ENCODE measurements around the gene NF2. TPM values are rescaled to one million over a fixed set of nuclear protein-coding genes. Genes with fewer than 3 reads are reported as not detected.

Gene NF2
- total RNA-seq, 8 experiments from 2014 or later: 20.3 to 51.2 (median 34.8) TPM

GRCh38 chr22:29702931-29703501 is 99.6 kb downstream of the NF2 start:
- Histone ChIP-seq H3K27ac (no peak overlapping the region), H3K4me1 (replicated peaks in 1 of 2) (peaks cover 76 to 82% of the 10 kb centered on the region in 2 donors), H3K4me3 (no peak overlapping the region)
- in situ Hi-C loops (cut with MboI; ENCODE audit: low pct_unique_long_range_greater_than_20kb in 2 of 9, low sequenced_read_pairs in 9 of 9, unreplicated experiment in 9 of 9): no loop called here
- no peak for ATAC-seq (replicated peaks in 6 of 8)
- WGBS, 10 experiments: 0 to 90% (median 47%) methylated on average over 1 to 7 of the region's 19 CpGs; no CpG with 5 or more reads in 2 of the 10 experiments

- Histone ChIP-seq H3K4me1 (replicated peaks in 1 of 2) (peaks cover 69 to 76% of the 10 kb centered on the region in 2 donors), H3K27ac (peak overlapping the region in 1 of 2 donors; percentile 26), H3K4me3 (no peak overlapping the region)
- ATAC-seq (replicated peaks in 6 of 8): peak in 2 of 8 experiments; percentile 19 to 45
- 17 to 100% (median 46%) methylated on average over 1 to 2 of the region's 7 CpGs; no CpG with 5 or more reads in 7 of the 10 experiments for WGBS, 10 experiments
- in situ Hi-C loops (cut with MboI; ENCODE audit: low pct_unique_long_range_greater_than_20kb in 2 of 9, low sequenced_read_pairs in 9 of 9, unreplicated experiment in 9 of 9): no loop called here
These were observed 100.2 kb downstream of the NF2 start for GRCh38 chr22:29703569-29704195.

- WGBS, 10 experiments: 19 to 80% (median 33%) methylated on average over 1 to 8 of the region's 14 CpGs; no CpG with 5 or more reads in 7 of the 10 experiments
- peaks cover 68 to 72% of the 10 kb centered on the region in 2 donors for H3K4me1 ChIP-seq (replicated peaks in 1 of 2)
- H3K27ac ChIP-seq: peak overlapping the region; percentile 47 to 81
- in situ Hi-C loops (cut with MboI; ENCODE audit: low pct_unique_long_range_greater_than_20kb in 2 of 9, low sequenced_read_pairs in 9 of 9, unreplicated experiment in 9 of 9): no loop called here
- peak in 7 of 8 experiments; percentile 12 to 63 (median 31) for ATAC-seq (replicated peaks in 6 of 8)
- H3K4me3 ChIP-seq: no peak overlapping the region
These were observed 101.3 kb downstream of the NF2 start for GRCh38 chr22:29704528-29705285.

DNA sequence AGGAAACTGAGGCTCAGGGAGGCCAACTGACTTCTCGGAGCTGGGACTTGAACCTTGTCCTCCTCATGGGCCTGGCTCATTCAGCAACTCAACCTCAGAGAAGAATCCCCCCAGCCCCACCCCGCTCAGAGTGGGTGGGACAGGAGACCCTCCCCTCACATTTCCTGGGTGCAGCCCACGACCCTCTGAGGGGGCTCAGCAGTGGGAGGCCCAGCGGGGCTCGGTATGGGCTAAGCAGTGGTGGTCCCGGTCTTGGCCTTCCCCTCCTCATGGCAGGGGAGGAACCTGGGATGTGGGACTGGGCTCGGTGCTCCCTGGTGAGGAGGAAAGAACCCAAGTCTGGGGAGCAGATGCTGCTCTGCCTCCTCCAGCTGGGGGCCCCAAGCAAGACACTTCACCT is 102.2 kb downstream of the NF2 start:
- peak overlapping the region; percentile 52 to 81 for H3K27ac ChIP-seq

DNA sequence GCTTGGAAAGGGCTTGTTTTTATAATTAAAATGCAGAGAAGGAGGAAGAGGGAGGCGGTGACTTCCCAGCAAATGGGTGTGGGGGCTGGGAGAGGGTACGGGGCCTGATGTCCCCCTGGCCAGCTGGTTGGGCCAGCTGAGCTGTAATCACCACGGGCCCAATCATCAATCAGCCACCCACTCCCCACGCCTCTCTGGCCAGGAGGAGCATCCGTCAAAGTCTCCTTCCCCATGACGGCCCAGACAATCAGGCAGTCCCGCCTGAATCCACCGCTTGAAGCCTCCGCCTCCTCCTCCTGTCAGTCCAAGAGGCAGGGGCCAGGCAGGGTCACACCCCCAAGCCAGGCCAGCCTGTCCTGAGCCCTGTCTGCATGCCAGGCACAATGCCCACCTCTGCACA is 103.1 kb downstream of the NF2 start:
- peak overlapping the region; percentile 78 to 81 for H3K27ac ChIP-seq
- WGBS, 10 experiments: no CpG with 5 or more reads among the region's 9 CpGs
- in situ Hi-C loops (cut with MboI; ENCODE audit: low pct_unique_long_range_greater_than_20kb in 2 of 9, low sequenced_read_pairs in 9 of 9, unreplicated experiment in 9 of 9): no loop called here
- ATAC-seq (replicated peaks in 6 of 8): peak in 7 of 8 experiments; percentile 36 to 82 (median 76)
- peaks cover 59 to 64% of the 10 kb centered on the region in 2 donors for H3K4me1 ChIP-seq (replicated peaks in 1 of 2)
- no peak overlapping the region for H3K4me3 ChIP-seq

More for the DNA sequence above, 102.2 kb downstream of the NF2 start:
- WGBS, 10 experiments: 82% methylated on average over 4 of the region's 7 CpGs; no CpG with 5 or more reads in 9 of the 10 experiments
- in situ Hi-C loops (cut with MboI; ENCODE audit: low pct_unique_long_range_greater_than_20kb in 2 of 9, low sequenced_read_pairs in 9 of 9, unreplicated experiment in 9 of 9): no loop called here
- Histone ChIP-seq H3K4me1 (replicated peaks in 1 of 2) (peaks cover 63 to 66% of the 10 kb centered on the region in 2 donors), H3K4me3 (no peak overlapping the region)
- ATAC-seq (replicated peaks in 6 of 8): no peak

- Histone ChIP-seq H3K4me1 (replicated peaks in 1 of 2) (peaks cover 54 to 59% of the 10 kb centered on the region in 2 donors), H3K4me3 (no peak overlapping the region), H3K27ac (peak overlapping the region; percentile 73 to 78)
- WGBS, 10 experiments: 0 to 40% (median 5%) methylated on average over 3 to 13 of the region's 18 CpGs; no CpG with 5 or more reads in 7 of the 10 experiments
- ATAC-seq (replicated peaks in 6 of 8): peak in 5 of 8 experiments; percentile 51 to 79 (median 77)
- in situ Hi-C loops (cut with MboI; ENCODE audit: low pct_unique_long_range_greater_than_20kb in 2 of 9, low sequenced_read_pairs in 9 of 9, unreplicated experiment in 9 of 9): no loop called here
These were observed 103.6 kb downstream of the NF2 start for GRCh38 chr22:29707010-29707409.

GRCh38 chr22:29707471-29707870 is 104.0 kb downstream of the NF2 start:
- Histone ChIP-seq H3K4me1 (replicated peaks in 1 of 2) (peaks cover 51 to 54% of the 10 kb centered on the region in 2 donors), H3K4me3 (no peak overlapping the region), H3K27ac (peak overlapping the region in 1 of 2 donors; percentile 1)
- in situ Hi-C loops (cut with MboI; ENCODE audit: low pct_unique_long_range_greater_than_20kb in 2 of 9, low sequenced_read_pairs in 9 of 9, unreplicated experiment in 9 of 9): no loop called here
- 40 to 100% (median 80%) methylated on average over 1 to 4 of the region's 5 CpGs; no CpG with 5 or more reads in 4 of the 10 experiments for WGBS, 10 experiments
- no peak for ATAC-seq (replicated peaks in 6 of 8)

GRCh38 chr22:29710193-29710592 is 106.8 kb downstream of the NF2 start:
- H3K4me3 ChIP-seq: no peak overlapping the region
- 0 to 78% (median 30%) methylated on average over 1 to 10 of the region's 15 CpGs; no CpG with 5 or more reads in 6 of the 10 experiments for WGBS, 10 experiments
- in situ Hi-C loops (cut with MboI; ENCODE audit: low pct_unique_long_range_greater_than_20kb in 2 of 9, low sequenced_read_pairs in 9 of 9, unreplicated experiment in 9 of 9): no loop called here
- no peak overlapping the region for H3K27ac ChIP-seq
- ATAC-seq (replicated peaks in 6 of 8): no peak
- H3K4me1 ChIP-seq (replicated peaks in 1 of 2): peaks cover 52 to 55% of the 10 kb centered on the region in 2 donors

GRCh38 chr22:29710922-29711593 is 107.6 kb downstream of the NF2 start:
- peak in 2 of 8 experiments; percentile 21 to 25 for ATAC-seq (replicated peaks in 6 of 8)
- in situ Hi-C loops (cut with MboI; ENCODE audit: low pct_unique_long_range_greater_than_20kb in 2 of 9, low sequenced_read_pairs in 9 of 9, unreplicated experiment in 9 of 9): no loop called here
- Histone ChIP-seq H3K4me3 (no peak overlapping the region), H3K27ac (peak overlapping the region in 1 of 2 donors; percentile 18), H3K4me1 (replicated peaks in 1 of 2) (peaks cover 46 to 47% of the 10 kb centered on the region in 2 donors)
- WGBS, 10 experiments: 30 to 67% (median 60%) methylated on average over 1 to 5 of the region's 18 CpGs; no CpG with 5 or more reads in 7 of the 10 experiments

GRCh38 chr22:29712119-29712518 is 108.7 kb downstream of the NF2 start:
- Histone ChIP-seq H3K4me3 (no peak overlapping the region), H3K4me1 (replicated peaks in 1 of 2) (peaks cover 38 to 47% of the 10 kb centered on the region in 2 donors), H3K27ac (no peak overlapping the region)
- 50 to 83% (median 66%) methylated on average over 2 of the region's 2 CpGs; no CpG with 5 or more reads in 4 of the 10 experiments for WGBS, 10 experiments
- ATAC-seq (replicated peaks in 6 of 8): no peak
- in situ Hi-C loops (cut with MboI; ENCODE audit: low pct_unique_long_range_greater_than_20kb in 2 of 9, low sequenced_read_pairs in 9 of 9, unreplicated experiment in 9 of 9): no loop called here

DNA sequence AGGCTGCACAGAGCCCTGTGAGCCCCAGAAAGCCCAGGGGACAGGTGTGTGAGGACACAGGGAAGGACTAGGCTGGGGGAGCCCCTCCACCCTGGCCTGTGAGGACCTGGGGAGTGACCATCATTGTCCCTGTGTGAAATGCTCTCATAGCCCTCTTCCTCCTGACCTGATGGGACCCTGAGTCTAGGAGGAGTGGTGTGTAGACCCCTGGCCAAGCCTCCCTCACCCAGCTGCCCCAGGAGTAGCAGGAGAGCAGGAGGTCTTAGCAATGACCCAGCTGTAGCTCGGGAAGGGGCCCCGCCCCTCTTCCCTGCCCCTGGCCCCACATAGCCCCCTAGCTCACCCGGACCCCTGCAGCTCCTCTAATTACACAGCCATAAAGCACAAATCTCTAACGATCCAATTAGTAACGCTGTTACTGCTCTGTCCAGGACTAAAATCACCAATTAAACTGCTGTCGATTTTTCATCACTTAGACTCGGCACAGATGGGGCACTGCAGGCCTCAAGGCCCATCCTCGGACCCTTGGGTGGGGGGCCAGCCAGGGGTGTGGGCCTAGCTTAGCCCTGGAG is 109.8 kb downstream of the NF2 start:
- 20% methylated on average over 1 of the region's 8 CpGs; no CpG with 5 or more reads in 9 of the 10 experiments for WGBS, 10 experiments

DNA sequence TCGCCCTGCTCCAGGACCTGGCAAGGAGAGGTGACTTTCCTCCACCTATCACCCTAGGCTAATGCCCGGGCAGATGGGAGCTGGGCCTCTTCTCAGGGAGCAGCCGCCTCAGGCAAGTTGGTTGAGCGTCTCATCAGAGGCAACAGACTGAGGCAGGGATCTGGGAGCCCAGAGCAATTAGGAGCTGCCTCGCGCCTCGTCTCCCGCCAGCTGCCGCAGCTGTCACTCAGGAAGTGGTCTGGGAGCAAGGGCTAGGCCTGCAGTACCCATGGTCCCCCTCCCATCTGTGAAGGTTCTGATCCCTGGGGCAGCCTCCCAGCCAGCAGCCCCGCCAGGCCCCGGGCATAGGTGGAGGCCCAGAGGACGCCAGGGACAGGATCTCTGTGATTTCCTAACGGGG is 111.8 kb downstream of the NF2 start:
- Histone ChIP-seq H3K27ac (no peak overlapping the region), H3K4me3 (no peak overlapping the region), H3K4me1 (replicated peaks in 1 of 2) (peaks cover 50 to 67% of the 10 kb centered on the region in 2 donors)
- 0 to 20% methylated on average over 1 to 2 of the region's 13 CpGs; no CpG with 5 or more reads in 8 of the 10 experiments for WGBS, 10 experiments
- peak in 5 of 8 experiments; percentile 2 to 64 (median 34) for ATAC-seq (replicated peaks in 6 of 8)
- in situ Hi-C loops (cut with MboI; ENCODE audit: low pct_unique_long_range_greater_than_20kb in 2 of 9, low sequenced_read_pairs in 9 of 9, unreplicated experiment in 9 of 9): no loop called here

More for the DNA sequence above, 109.8 kb downstream of the NF2 start:
- Histone ChIP-seq H3K4me1 (replicated peaks in 1 of 2) (peaks cover 45 to 53% of the 10 kb centered on the region in 2 donors), H3K4me3 (no peak overlapping the region), H3K27ac (peak overlapping the region; percentile 26 to 34)
- in situ Hi-C loops (cut with MboI; ENCODE audit: low pct_unique_long_range_greater_than_20kb in 2 of 9, low sequenced_read_pairs in 9 of 9, unreplicated experiment in 9 of 9): no loop called here
- ATAC-seq (replicated peaks in 6 of 8): peak in 2 of 8 experiments; percentile 3 to 12
